Vagina (tissue), 2 donors: Measurements from ENCODE around the gene TRPV3. TPM values are rescaled to one million over a fixed set of nuclear protein-coding genes. Genes with fewer than 3 reads are reported as not detected.

Experiments used
- DNase-seq, 2 donors: peaks; one replicate each; pipeline ENCODE4 v3.0.0-alpha.2; 2017; ENCODE audit errors: extremely low spot score in 2 of 2
- H3K27ac ChIP-seq: fragments of 200-600 bp; sonication (generic); one replicate; pipeline ENCODE4 v1.5.1; 2019
- H3K27me3 ChIP-seq: fragments of 200-600 bp; sonication (generic); one replicate; pipeline ENCODE4 v1.5.1; 2019
- H3K36me3 ChIP-seq, 2 donors: fragments of 200-600 bp; sonication (generic); one replicate each; pipeline ENCODE4 v1.5.1; 2017 to 2019
- H3K4me1 ChIP-seq: fragments of 200-600 bp; sonication (generic); one replicate; pipeline ENCODE4 v1.5.1; 2019
- H3K4me3 ChIP-seq, 2 donors: fragments of 200-600 bp; sonication (generic); 1 replicate in 1 of 2; 2 replicates in 1 of 2; pipeline ENCODE4 v1.5.1; 2016 to 2019
- H3K9me3 ChIP-seq: fragments of 200-600 bp; sonication (generic); one replicate; pipeline ENCODE4 v1.5.1; 2019
- POLR2A ChIP-seq, 2 donors: fragments of 450-650 bp; IDR thresholded peaks; one replicate each; pipeline ENCODE4 v1.6.1; 2017; ENCODE audit warnings: antibody characterized with exemption in 2 of 2, mild to moderate bottlenecking in 2 of 2, moderate library complexity in 2 of 2
- POLR2AphosphoS5 ChIP-seq, 2 donors: sonication (generic); formaldehyde crosslinking; IDR thresholded peaks; one replicate each; pipeline ENCODE4 v1.9.0; 2017; ENCODE audit warnings: antibody characterized with exemption in 2 of 2, mild to moderate bottlenecking in 2 of 2, low read depth in 1 of 2; ENCODE audit not compliant: insufficient read depth in 1 of 2
- intact Hi-C: fragments of 100-400 bp; cut with DNase I; formaldehyde crosslinking; loops from one replicate; pipeline ENCODE4 v1.15.1; 2023
- total RNA-seq: library from RNA; depleted of rRNA; stranded (reverse); fragments of >200 nt; gene quantifications from one replicate; pipeline ENCODE4 v1.2.3, GENCODE V29; 2016
- TF ChIP-seq, protein P1 (sequence below), 3 experiments: fragments of 450-650 bp in 2 of 3; fragments of 200-600 bp in 1 of 3; sonication (generic) in 1 of 3; IDR thresholded peaks; one replicate each; pipeline ENCODE4 v1.5.1; 2017 to 2019; ENCODE audit warnings: antibody characterized with exemption in 3 of 3, mild to moderate bottlenecking in 2 of 3, moderate library complexity in 2 of 3

The TRPV3 gene
- total RNA-seq, 1 donor from 2014 or later: 3.2 TPM

DNA sequence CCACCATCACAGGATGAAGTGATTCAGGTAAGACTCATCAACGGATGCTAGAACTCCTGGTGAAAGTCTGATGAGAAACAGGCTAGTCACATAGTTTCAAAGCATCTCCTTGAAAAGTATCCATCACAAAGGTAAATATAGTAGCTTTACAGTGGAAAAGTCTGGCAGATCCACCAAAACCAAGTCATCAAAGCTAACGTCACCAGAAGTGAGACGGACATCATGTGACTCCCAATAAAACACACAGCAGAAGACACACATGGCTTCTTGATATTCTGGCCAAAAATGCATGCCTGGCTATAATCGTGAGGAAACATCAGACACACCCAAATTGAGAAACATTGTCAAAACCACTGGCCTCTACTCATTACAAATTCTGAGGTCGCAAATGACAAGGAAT is 17.9 kb upstream of the TRPV3 start:
- intact Hi-C loops: no loop called here
- Histone ChIP-seq H3K27me3 (no peaks in the 10 kb centered on the region), H3K36me3 (peaks cover 0 to 14% of the 10 kb centered on the region in 2 donors), H3K4me3 (no peak overlapping the region), H3K9me3 (no peaks in the 10 kb centered on the region), H3K4me1 (no peaks in the 10 kb centered on the region), H3K27ac (no peak overlapping the region)
- no peak for TF ChIP-seq POLR2AphosphoS5 (IDR thresholded peaks at IDR 0.05; ENCODE audit: insufficient read depth in 1 of 2, low read depth in 1 of 2)
- no peak for TF ChIP-seq POLR2A (IDR thresholded peaks at IDR 0.05)
- TF ChIP-seq, protein P1, sequence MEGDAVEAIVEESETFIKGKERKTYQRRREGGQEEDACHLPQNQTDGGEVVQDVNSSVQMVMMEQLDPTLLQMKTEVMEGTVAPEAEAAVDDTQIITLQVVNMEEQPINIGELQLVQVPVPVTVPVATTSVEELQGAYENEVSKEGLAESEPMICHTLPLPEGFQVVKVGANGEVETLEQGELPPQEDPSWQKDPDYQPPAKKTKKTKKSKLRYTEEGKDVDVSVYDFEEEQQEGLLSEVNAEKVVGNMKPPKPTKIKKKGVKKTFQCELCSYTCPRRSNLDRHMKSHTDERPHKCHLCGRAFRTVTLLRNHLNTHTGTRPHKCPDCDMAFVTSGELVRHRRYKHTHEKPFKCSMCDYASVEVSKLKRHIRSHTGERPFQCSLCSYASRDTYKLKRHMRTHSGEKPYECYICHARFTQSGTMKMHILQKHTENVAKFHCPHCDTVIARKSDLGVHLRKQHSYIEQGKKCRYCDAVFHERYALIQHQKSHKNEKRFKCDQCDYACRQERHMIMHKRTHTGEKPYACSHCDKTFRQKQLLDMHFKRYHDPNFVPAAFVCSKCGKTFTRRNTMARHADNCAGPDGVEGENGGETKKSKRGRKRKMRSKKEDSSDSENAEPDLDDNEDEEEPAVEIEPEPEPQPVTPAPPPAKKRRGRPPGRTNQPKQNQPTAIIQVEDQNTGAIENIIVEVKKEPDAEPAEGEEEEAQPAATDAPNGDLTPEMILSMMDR (IDR thresholded peaks at IDR 0.05): no peak
- DNase-seq: no peak

DNA sequence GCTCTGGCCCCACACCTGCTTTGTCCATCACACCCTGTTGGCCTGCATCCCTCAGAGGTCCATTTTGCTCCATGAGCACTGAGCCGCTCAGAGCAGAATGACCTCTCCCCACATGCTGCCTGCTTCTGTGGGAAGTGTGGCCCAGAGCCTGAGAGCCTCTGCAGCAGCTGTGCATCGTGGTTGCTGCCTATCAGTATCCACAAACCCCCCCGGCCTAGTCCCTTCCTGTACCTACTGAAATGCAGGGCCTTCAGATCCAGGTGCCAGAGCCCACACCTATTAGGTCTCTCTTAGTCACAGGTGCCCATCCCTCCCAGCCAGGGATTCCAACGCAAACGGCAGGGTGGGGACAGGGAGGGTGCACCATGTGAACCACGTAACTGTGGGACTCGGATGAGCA is 16.6 kb upstream of the TRPV3 start:
- intact Hi-C loops: no loop called here
- H3K27me3 ChIP-seq: no peaks in the 10 kb centered on the region
- TF ChIP-seq POLR2AphosphoS5 (IDR thresholded peaks at IDR 0.05; ENCODE audit: insufficient read depth in 1 of 2, low read depth in 1 of 2): no peak
- no peak for TF ChIP-seq POLR2A (IDR thresholded peaks at IDR 0.05)
- TF ChIP-seq, protein P1 (IDR thresholded peaks at IDR 0.05): no peak
- peaks cover 0 to 18% of the 10 kb centered on the region in 2 donors for H3K36me3 ChIP-seq
- no peaks in the 10 kb centered on the region for H3K4me1 ChIP-seq
- no peak for DNase-seq
- no peak overlapping the region for H3K4me3 ChIP-seq
- no peaks in the 10 kb centered on the region for H3K9me3 ChIP-seq
- H3K27ac ChIP-seq: no peak overlapping the region

DNA sequence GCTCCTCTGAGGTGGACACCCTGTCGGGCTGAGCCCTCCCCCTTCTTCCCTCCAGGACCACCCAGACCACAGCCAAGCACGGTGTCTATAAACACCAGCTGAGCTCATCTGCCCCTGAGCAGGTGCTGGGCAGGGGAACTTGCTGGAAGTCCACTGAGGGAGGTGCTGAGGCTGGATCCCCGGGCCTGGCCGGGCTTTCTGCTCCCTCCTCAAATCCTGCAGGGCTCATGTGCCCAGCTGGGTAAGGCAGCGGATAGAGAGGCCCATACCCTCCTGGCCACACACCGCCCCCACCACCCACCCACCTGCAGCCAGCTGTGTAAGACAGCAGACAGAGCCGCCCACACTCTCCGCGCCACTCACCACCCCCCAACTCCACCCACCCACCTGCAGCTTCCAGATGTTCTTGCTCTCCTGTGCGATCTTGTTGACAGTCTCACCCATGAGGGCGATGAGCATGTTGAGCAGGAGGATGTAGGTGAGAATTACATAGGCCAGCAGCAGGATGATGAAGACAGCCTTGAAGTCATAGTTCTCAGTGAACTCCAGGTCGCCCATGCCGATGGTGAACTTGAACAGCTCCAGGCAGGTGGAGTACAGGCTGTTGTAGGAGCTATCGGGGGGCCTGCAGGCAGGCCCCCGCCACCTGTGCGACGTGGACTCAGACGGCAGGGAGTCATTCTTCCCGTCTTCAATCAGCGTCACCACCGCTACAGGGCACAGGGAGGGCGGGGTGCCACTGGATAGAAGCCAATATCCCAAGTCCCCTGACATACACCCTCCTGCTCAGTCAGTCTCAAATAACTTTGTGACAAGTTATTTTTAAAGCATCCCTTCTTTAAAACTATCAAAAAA is 15.9 kb upstream of the TRPV3 start:
- H3K4me1 ChIP-seq: no peaks in the 10 kb centered on the region
- intact Hi-C loops: no loop called here
- H3K36me3 ChIP-seq: peaks cover 0 to 19% of the 10 kb centered on the region in 2 donors
- H3K27ac ChIP-seq: no peak overlapping the region
- H3K9me3 ChIP-seq: no peaks in the 10 kb centered on the region
- no peak overlapping the region for H3K4me3 ChIP-seq
- H3K27me3 ChIP-seq: no peaks in the 10 kb centered on the region
- DNase-seq: no peak
- no peak for TF ChIP-seq POLR2A (IDR thresholded peaks at IDR 0.05)
- no peak for TF ChIP-seq POLR2AphosphoS5 (IDR thresholded peaks at IDR 0.05; ENCODE audit: insufficient read depth in 1 of 2, low read depth in 1 of 2)
- TF ChIP-seq, protein P1 (IDR thresholded peaks at IDR 0.05): no peak

DNA sequence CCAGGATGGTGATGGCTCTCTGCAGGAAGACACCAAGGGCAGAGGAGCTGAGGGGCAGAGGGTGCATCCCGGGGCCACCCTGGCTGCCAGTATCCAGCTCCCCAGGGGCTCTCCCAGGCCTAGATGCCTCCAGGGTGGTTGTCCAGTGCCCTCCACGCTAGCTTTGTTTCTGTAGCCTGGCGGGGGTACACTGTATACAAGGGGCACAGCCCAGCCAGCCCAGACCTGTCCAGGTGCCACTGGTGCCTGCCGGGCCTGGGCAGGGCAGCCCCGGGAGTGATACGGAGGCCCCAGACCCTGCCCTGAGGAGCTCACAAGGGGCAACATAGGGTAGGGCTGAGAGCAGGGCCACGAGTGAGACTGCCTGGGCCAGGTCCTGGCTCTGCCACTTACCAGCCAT is 14.6 kb upstream of the TRPV3 start:
- TF ChIP-seq, protein P1 (IDR thresholded peaks at IDR 0.05): no peak
- TF ChIP-seq POLR2AphosphoS5 (IDR thresholded peaks at IDR 0.05; ENCODE audit: insufficient read depth in 1 of 2, low read depth in 1 of 2): no peak
- TF ChIP-seq POLR2A (IDR thresholded peaks at IDR 0.05): no peak
- Histone ChIP-seq H3K27ac (no peak overlapping the region), H3K27me3 (no peaks in the 10 kb centered on the region), H3K4me3 (no peak overlapping the region), H3K36me3 (peaks cover 0 to 19% of the 10 kb centered on the region in 2 donors), H3K9me3 (no peaks in the 10 kb centered on the region), H3K4me1 (no peaks in the 10 kb centered on the region)
- DNase-seq: no peak
- intact Hi-C loops: no loop called here
